Measurements from ENCODE around the gene AKNA.

GRCh38 chr9:114359801-114360200, 28.0 kb downstream of the AKNA start:
- TF ChIP-seq CTCF (IDR thresholded peaks at IDR 0.05; ENCODE audit: low read length) (no peak), EZH2 (IDR thresholded peaks at IDR 0.05; ENCODE audit: borderline replicate concordance, low read length) (no peak)

Data from OCI-LY1 (cell line).